ENCODE results near the gene MED15. TPM values are rescaled to one million over a fixed set of nuclear protein-coding genes. Genes with fewer than 3 reads are reported as not detected.

The MED15 gene
- total RNA-seq, 1 experiment from 2014 or later: 87.9 TPM

- Histone ChIP-seq H3K9me3 (ENCODE audit: insufficient read depth, low read depth) (no peaks in the 10 kb centered on the region), H3K27me3 (ENCODE audit: insufficient read depth, low read depth) (no peaks in the 10 kb centered on the region), H3K79me2 (ENCODE audit: low read depth) (no peaks in the 10 kb centered on the region; the same call in 1 of the 2 replicates), H3F3A (ENCODE audit: insufficient read depth, low read depth) (no peaks in the 10 kb centered on the region; the same call in 1 of the 2 replicates), H3K9me2 (ENCODE audit: insufficient read depth) (no peaks in the 10 kb centered on the region), H4K20me1 (ENCODE audit: insufficient read depth) (peaks cover 8% of the 10 kb centered on the region; the same call in 1 of the 2 replicates), H3K4me3 (no peak overlapping the region), H3K4me2 (no peak overlapping the region), H2AFZ (no peak overlapping the region), H3K27ac (no peak overlapping the region), H3K4me1 (replicated peaks; ENCODE audit: insufficient read depth) (no peaks in the 10 kb centered on the region), H3K36me3 (ENCODE audit: low read depth) (no peaks in the 10 kb centered on the region)
- no peak for TF ChIP-seq CTCF (conservative IDR thresholded peaks at IDR 0.05)
- TF ChIP-seq EZH2 (IDR thresholded peaks at IDR 0.05; ENCODE audit: low read depth): no peak
- intact Hi-C loops (cut with micrococcal nuclease; ENCODE audit: unreplicated experiment): loop anchor here (5.0 kb wide), 1 partner anchor 348 kb away; no protein-coding TSS in a partner anchor
- CTCF ChIA-PET: no interaction called here
- POLR2A ChIA-PET (ENCODE audit: unreplicated experiment): no interaction called here
- BruUV-seq (replicated peaks): no TSS peak
- no peak for DNase-seq
Measured at GRCh38 chr22:20554824-20555223, 47.4 kb downstream of the MED15 start.

- Histone ChIP-seq H3K27me3 (ENCODE audit: insufficient read depth, low read depth) (no peaks in the 10 kb centered on the region), H3K9me2 (ENCODE audit: insufficient read depth) (no peaks in the 10 kb centered on the region), H2AFZ (no peak overlapping the region), H3F3A (ENCODE audit: insufficient read depth, low read depth) (peaks cover under 1% of the 10 kb centered on the region; the same call in 1 of the 2 replicates), H3K4me1 (replicated peaks; ENCODE audit: insufficient read depth) (no peaks in the 10 kb centered on the region), H3K79me2 (ENCODE audit: low read depth) (no peaks in the 10 kb centered on the region), H3K9me3 (ENCODE audit: insufficient read depth, low read depth) (no peaks in the 10 kb centered on the region), H3K36me3 (ENCODE audit: low read depth) (no peaks in the 10 kb centered on the region), H4K20me1 (ENCODE audit: insufficient read depth) (peaks cover 4% of the 10 kb centered on the region; the same call in 1 of the 2 replicates), H3K27ac (no peak overlapping the region), H3K4me2 (no peak overlapping the region), H3K4me3 (no peak overlapping the region)
- no TSS peak for BruUV-seq (replicated peaks)
- TF ChIP-seq EZH2 (IDR thresholded peaks at IDR 0.05; ENCODE audit: low read depth) (no peak), CTCF (conservative IDR thresholded peaks at IDR 0.05) (no peak)
- intact Hi-C loops (cut with micrococcal nuclease; ENCODE audit: unreplicated experiment): no loop called here
- DNase-seq: no peak
- CTCF ChIA-PET: no interaction called here
- POLR2A ChIA-PET (ENCODE audit: unreplicated experiment): no interaction called here
Measured at GRCh38 chr22:20558534-20558933, 51.1 kb downstream of the MED15 start.

- intact Hi-C loops (cut with micrococcal nuclease; ENCODE audit: unreplicated experiment): no loop called here
- Histone ChIP-seq H3K4me1 (replicated peaks; ENCODE audit: insufficient read depth) (no peaks in the 10 kb centered on the region), H4K20me1 (ENCODE audit: insufficient read depth) (peaks cover 8% of the 10 kb centered on the region; the same call in 1 of the 2 replicates), H3K4me2 (no peak overlapping the region), H3K27me3 (ENCODE audit: insufficient read depth, low read depth) (no peaks in the 10 kb centered on the region), H3K79me2 (ENCODE audit: low read depth) (no peaks in the 10 kb centered on the region), H3K9me2 (ENCODE audit: insufficient read depth) (no peaks in the 10 kb centered on the region), H3K9me3 (ENCODE audit: insufficient read depth, low read depth) (no peaks in the 10 kb centered on the region), H3K4me3 (no peak overlapping the region), H3F3A (ENCODE audit: insufficient read depth, low read depth) (peaks cover 6% of the 10 kb centered on the region; the same call in 1 of the 2 replicates), H3K27ac (no peak overlapping the region), H2AFZ (no peak overlapping the region), H3K36me3 (ENCODE audit: low read depth) (no peaks in the 10 kb centered on the region)
- BruUV-seq (replicated peaks): no TSS peak
- DNase-seq: no peak
- ChIA-PET POLR2A (ENCODE audit: unreplicated experiment) (no interaction called here), CTCF (interaction anchor here (0.6 kb wide), 1 partner anchor 27 kb away, joined by 3 read pairs; no protein-coding TSS in a partner anchor)
- TF ChIP-seq CTCF (conservative IDR thresholded peaks at IDR 0.05) (no peak), EZH2 (IDR thresholded peaks at IDR 0.05; ENCODE audit: low read depth) (no peak)
Measured at GRCh38 chr22:20559174-20559760, 51.9 kb downstream of the MED15 start.

All from PC-9 (cell line).